22Rv1 (cell line): Measurements from ENCODE around the gene SLC22A15.

Experiments
- CTCF ChIP-seq: fragments of 450-650 bp; IDR thresholded peaks from 2 replicates; pipeline ENCODE4 v1.5.1; 2017; ENCODE audit warnings: mild to moderate bottlenecking
- ZFX ChIP-seq: fragments of 450-650 bp; IDR thresholded peaks from 2 replicates; pipeline ENCODE4 v1.6.1; 2017; ENCODE audit warnings: antibody characterized with exemption, borderline replicate concordance

- TF ChIP-seq CTCF (no peak), ZFX (no peak)
Measured at GRCh38 chr1:116106646-116107045, 130.3 kb downstream of the SLC22A15 start.
